AG09309 (cell line): ENCODE results near the gene RAB11FIP2.

Experiments used
- DNase-seq: peaks from one replicate; pipeline ENCODE4 v3.0.0-alpha.2; 2010; ENCODE audit warnings: low read depth
- H3K4me3 ChIP-seq: 2 replicates; pipeline ENCODE4 v1.5.1; 2011; ENCODE audit warnings: mild to moderate bottlenecking, low read depth, low read length, moderate library complexity; ENCODE audit not compliant: control insufficient read depth
- CTCF ChIP-seq: IDR thresholded peaks from 2 replicates; pipeline ENCODE4 v1.5.1; 2011; ENCODE audit warnings: mild to moderate bottlenecking, low read depth, low read length, inconsistent platforms; ENCODE audit not compliant: insufficient read depth, control insufficient read depth; ENCODE audit errors: missing control alignments

RAB11FIP2 gene

GRCh38 chr10:117965984-117966383 is 80.8 kb downstream of the RAB11FIP2 start:
- H3K4me3 ChIP-seq, result no peak overlapping the region
- DNase-seq, result no peak
- no peak for TF ChIP-seq CTCF

GRCh38 chr10:117964536-117964935 is 82.2 kb downstream of the RAB11FIP2 start:
- no peak overlapping the region for H3K4me3 ChIP-seq
- no peak for DNase-seq
- no peak for TF ChIP-seq CTCF

GRCh38 chr10:117960345-117960935 is 86.3 kb downstream of the RAB11FIP2 start:
- H3K4me3 ChIP-seq, result no peak overlapping the region

GRCh38 chr10:117956972-117957371 is 89.8 kb downstream of the RAB11FIP2 start:
- DNase-seq, result no peak
- H3K4me3 ChIP-seq, result no peak overlapping the region
- TF ChIP-seq CTCF, result no peak

More at GRCh38 chr10:117960345-117960935, 86.3 kb downstream of the RAB11FIP2 start:
- no peak for DNase-seq
- TF ChIP-seq CTCF, result no peak

- H3K4me3 ChIP-seq, result no peak overlapping the region
- DNase-seq, result no peak
- TF ChIP-seq CTCF, result no peak
Measured at GRCh38 chr10:117955176-117955575, 91.6 kb downstream of the RAB11FIP2 start.
